Stimulated activated CD4-positive, alpha-beta T cell treated with anti-CD3 and anti-CD28 coated beads, Interleukin-4, amount 100 ng/mL, for 24 hours (primary cell): ENCODE data around the gene PDLIM5.

Experiments used
- DNase-seq: peaks from one replicate; pipeline ENCODE4 v3.0.0-alpha.2; 2020

Gene PDLIM5

DNA sequence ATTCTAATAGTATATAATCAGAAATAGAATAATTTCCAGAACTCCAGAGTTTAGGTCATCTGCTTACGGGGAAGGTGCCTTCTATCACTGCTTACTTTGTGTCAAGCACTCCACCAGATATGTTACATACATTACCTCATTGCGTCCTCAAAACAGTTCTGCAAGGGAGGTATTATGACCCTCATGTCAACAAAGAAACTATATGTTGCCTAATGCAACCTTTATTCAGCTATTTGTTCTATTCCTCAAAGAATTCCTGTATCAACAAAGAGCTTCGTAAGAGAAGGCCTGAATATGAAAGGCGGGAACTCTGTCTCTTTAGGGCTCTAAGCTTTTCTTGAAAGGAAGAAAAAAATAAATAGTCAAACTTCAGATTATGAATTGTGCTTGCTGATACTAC is 114.7 kb downstream of the PDLIM5 start:
- no peak for DNase-seq

- no peak for DNase-seq
Measured at GRCh38 chr4:94567811-94568210, 116.1 kb downstream of the PDLIM5 start.

DNA sequence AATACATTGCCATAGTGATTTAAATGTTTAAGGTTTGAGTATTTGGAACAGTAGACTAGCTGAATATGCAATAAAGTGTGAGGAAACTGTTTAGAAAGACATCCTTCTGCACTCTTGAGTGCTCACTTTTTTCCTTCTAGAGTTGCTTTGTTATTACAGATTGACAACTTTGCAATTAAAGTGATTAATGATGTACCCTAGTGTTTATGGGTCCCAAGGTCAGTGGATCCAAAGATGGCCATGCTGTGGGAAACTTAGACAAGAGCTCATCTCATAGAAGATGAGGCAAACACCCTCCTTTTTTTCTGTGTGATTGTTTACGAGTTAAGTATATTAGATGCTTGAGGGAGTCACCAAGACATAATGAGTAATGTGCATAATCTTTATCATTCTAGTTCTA is 118.8 kb downstream of the PDLIM5 start:
- DNase-seq = no peak

- DNase-seq = no peak
Measured at GRCh38 chr4:94571298-94571697, 119.6 kb downstream of the PDLIM5 start.

DNA sequence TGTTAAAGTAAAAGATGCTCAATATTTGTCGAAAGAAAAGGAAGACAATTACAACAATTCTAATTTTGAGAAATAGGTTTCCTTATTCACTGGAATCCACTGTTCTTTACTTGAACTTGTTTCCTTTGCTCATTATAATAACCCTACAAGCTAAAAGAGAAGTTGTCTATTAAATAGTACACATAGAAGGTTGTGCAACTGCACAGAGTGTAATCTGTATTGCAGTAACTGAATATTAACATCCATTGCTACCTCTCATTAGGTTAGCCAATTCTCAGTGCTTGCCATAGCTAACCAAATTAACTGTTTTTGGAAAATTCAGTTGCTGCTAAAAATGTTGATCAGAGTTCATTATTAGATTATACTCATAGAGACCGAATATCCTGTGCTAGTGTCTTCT is 120.0 kb downstream of the PDLIM5 start:
- DNase-seq = no peak

DNA sequence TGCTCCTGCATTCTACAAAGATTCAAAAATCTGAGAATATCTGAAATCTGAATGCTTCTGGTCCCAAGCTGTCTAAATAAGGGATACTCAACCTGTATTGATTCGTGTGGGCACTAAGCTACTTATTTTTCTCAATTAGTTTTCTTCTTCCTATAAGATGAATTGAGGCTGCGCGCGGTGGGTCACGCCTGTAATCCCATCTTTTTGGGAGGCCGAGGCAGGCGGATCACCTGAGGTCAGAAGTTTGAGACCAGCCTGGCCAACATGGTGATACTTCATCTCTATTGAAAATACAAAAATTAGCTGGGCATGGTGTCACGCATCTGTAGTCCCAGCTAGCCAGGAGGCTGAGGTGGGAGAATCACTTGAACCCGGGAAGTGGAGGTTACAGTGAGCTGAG is 122.3 kb downstream of the PDLIM5 start:
- DNase-seq = no peak

DNA sequence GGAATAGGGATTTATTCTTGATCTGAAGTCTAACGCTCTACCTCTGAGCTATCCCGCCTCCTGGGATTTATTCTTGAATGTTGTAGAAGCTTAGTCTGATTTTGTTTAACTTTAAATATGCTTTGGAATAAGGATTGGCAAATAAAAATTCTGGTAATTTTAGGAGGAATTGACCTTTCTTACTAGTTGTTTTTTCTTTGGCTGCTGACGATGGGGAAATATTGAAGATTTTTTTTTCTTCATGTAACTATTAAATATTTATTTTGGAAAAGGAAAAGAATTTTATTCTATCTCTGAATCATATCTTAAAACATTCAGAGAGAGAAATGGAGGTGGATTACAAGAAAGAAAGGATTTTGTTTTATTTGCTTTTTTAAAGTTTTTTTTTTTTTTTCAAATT is 122.9 kb downstream of the PDLIM5 start:
- no peak for DNase-seq

DNA sequence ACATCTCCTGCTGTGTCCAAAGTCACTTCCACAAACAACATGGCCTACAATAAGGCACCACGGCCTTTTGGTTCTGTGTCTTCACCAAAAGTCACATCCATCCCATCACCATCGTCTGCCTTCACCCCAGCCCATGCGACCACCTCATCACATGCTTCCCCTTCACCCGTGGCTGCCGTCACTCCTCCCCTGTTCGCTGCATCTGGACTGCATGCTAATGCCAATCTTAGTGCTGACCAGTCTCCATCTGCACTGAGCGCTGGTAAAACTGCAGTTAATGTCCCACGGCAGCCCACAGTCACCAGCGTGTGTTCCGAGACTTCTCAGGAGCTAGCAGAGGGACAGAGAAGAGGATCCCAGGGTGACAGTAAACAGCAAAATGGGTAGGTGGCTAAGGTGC is 123.9 kb downstream of the PDLIM5 start:
- no peak for DNase-seq

GRCh38 chr4:94576210-94576609 is 124.5 kb downstream of the PDLIM5 start:
- DNase-seq = no peak

- no peak for DNase-seq
Measured at GRCh38 chr4:94577136-94577535, 125.4 kb downstream of the PDLIM5 start.

- DNase-seq = no peak
Measured at GRCh38 chr4:94578195-94578594, 126.5 kb downstream of the PDLIM5 start.

GRCh38 chr4:94581766-94582165 is 130.0 kb downstream of the PDLIM5 start:
- DNase-seq = no peak

GRCh38 chr4:94582517-94582916 is 130.8 kb downstream of the PDLIM5 start:
- DNase-seq = no peak

DNA sequence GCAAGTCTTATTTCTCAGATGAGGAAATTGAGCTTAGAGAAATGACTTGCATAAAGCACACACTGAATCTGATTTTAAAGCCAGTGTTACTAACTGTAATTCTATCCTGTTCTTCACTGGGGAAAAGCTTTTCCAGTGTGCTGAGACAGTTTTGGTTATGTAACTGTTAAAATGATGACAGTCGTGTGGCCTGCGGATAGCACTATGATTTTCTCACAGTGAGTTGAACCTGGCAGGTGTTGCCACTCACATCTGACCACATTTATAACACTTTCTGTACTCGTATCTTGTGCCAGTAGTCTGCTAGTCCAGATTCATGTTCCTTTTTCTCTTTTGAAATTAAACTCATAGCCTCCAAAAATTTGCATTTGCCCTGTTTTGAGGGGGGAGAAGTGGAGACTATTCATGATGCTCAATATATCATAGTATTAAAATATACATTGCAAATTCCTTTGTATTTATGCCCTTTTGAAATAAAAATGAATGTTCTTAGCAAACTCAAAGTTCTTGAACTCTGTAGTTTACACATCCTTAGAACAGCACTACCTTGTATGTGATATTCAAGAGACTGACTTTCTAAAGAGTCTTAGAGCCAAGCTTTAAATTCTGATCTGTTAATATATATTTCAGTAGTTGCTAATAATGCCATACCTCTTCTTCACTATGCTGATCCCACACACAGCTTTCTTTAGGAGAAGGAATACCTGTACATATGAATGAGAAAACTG is 132.3 kb downstream of the PDLIM5 start:
- DNase-seq = no peak

- DNase-seq = no peak
Measured at GRCh38 chr4:94588896-94589693, 137.4 kb downstream of the PDLIM5 start.

DNA sequence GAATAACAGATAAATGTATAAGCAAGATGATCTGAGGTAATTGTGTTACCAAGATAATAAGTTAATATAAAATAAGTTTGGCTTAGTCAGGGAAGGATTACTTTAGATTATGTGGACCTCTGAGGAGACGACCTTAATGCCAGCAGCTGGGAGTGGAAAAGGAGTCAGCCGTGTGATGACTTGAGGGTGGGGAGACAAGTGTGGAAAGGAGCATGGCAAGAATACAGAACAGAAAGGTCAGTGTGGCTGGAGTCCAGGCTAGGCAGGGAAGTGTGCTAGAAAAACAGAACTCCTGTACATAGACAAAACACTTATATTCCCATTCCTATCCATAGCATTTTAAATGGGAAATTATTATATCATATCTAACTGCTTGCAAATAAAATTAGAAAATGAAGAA is 138.8 kb downstream of the PDLIM5 start:
- no peak for DNase-seq

GRCh38 chr4:94591289-94591688 is 139.5 kb downstream of the PDLIM5 start:
- DNase-seq = no peak

GRCh38 chr4:94595013-94595412 is 143.3 kb downstream of the PDLIM5 start:
- DNase-seq = no peak

DNA sequence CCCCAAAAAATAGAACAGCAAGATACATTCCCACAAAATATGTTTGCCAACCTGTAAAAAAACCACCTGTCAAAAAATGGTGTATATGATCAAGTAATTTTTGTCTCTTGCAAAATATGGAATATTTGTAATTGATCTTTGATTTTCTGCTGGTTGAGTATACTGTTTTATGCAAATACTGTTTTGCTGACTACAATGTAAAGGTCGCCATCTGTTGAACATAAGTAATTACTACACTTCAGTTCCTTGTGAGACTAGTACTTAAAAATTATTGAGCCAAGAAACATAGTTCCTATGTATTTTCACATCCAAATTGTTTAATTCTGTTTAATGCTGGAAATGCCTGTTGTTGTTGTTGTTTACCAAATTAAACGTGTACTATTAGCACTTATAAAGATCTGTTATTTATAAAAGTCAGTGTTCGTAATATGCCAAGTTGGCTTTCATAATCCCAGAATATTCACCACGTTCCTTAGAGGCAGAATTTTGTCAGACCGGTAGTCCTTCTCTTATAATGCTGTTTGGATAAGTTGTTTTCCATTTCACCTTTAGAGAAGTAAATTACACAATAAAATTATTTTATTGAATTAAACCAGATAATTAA is 144.2 kb downstream of the PDLIM5 start:
- DNase-seq = no peak

DNA sequence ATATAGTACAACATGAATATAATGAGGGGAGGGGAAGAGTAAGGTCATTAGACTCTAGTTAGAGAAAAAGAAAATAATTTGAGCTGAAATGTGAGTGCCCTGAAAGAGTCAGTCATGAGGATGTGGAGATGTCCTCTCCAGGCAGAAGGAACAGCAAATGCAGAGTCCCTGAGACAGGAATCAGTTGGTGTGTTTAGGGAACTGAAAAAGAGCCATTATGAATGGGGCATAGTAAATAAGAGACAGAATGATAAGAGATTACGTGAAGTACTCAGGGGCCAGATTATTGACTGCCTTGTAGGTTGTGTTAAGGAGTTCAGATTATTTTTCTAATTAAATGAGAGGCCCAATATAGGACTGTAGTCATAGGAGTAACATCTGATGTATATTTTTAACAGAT is 147.0 kb downstream of the PDLIM5 start:
- no peak for DNase-seq

DNA sequence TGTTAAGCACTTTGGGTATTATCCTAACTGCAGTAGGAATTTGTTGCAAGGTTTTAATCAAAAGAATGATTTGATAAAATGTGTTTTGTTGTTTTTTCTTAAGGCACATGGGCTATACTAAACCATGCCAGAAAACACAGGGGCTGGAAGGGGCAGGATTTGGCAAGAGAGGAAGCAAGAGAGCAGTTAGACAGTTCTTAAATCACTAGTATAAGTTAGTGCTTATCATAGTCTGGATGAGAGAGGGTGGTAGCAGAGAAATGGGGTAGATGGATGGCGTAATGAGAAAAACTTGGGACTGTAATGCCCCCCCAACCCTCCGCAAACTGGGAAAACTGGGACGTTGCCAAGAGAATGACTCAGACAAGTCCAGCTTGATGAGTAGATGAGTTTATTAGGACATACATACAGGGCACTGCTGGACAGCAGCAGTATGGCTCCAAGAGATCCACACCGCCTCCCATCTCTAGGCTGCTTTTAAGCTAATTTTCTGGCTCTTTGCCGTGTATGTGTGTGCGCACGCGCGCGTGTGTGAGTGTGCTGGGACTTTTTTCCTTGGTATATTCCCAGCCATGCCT is 151.5 kb downstream of the PDLIM5 start:
- DNase-seq = no peak

- DNase-seq = no peak
Measured at GRCh38 chr4:94605241-94605805, 153.6 kb downstream of the PDLIM5 start.

DNA sequence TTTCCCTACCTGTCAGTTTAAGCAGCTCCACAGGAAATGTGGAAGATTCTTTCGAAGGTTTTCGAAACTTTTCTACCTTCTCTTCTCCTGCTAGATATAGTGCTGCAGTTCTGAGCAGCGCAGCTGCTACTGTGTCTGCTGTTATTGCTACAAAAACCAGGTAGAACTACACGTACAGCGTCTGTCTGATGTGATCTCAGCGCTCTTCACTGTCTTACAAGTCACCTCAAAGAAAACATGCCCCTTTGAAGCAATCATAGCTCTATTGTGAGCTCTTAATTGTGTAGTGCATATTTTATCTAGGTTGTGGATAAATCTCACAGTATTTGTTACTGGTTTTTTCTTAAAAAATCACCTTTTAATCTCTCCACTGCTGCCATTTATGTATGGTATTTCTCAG is 158.4 kb downstream of the PDLIM5 start:
- DNase-seq = no peak
